Uterus (tissue), 4 donors: ENCODE results near the gene MYO16. TPM values are rescaled to one million over a fixed set of nuclear protein-coding genes. Genes with fewer than 3 reads are reported as not detected.

Experiments
- DNase-seq, 2 donors: peaks; one replicate each; pipeline ENCODE4 v3.0.0-alpha.2; 2019 to 2020
- H3K27ac ChIP-seq, 2 donors: fragments of 200-600 bp; sonication (generic); 1 replicate in 1 of 2; 2 replicates in 1 of 2; pipeline ENCODE4 v1.5.1; 2016 to 2018
- H3K27me3 ChIP-seq, 2 donors: fragments of 200-600 bp; sonication (generic); one replicate each; pipeline ENCODE4 v1.5.1; 2018 to 2019; ENCODE audit warnings: control low read depth in 1 of 2
- H3K36me3 ChIP-seq, 2 donors: fragments of 200-600 bp; sonication (generic); one replicate each; pipeline ENCODE4 v1.5.1; 2019; ENCODE audit warnings: control low read depth in 1 of 2
- H3K4me1 ChIP-seq, 2 donors: fragments of 200-600 bp; sonication (generic); one replicate each; pipeline ENCODE4 v1.5.1; 2018 to 2019; ENCODE audit warnings: control low read depth in 1 of 2
- H3K4me3 ChIP-seq, 2 donors: fragments of 200-600 bp; sonication (generic); 1 replicate in 1 of 2; 2 replicates in 1 of 2; pipeline ENCODE4 v1.5.1; 2018 to 2019; ENCODE audit warnings: mild to moderate bottlenecking in 1 of 2
- H3K9me3 ChIP-seq, 2 donors: fragments of 200-600 bp; sonication (generic); one replicate each; pipeline ENCODE4 v1.5.1; 2019; ENCODE audit warnings: control low read depth in 1 of 2
- POLR2A ChIP-seq, 2 donors: fragments of 450-650 bp; IDR thresholded peaks; one replicate each; pipeline ENCODE4 v1.6.1; 2016; ENCODE audit warnings: antibody characterized with exemption in 2 of 2, mild to moderate bottlenecking in 1 of 2, moderate library complexity in 1 of 2
- intact Hi-C: fragments of 100-400 bp; cut with DNase I; formaldehyde crosslinking; loops from one replicate; pipeline ENCODE4 v1.15.1; 2023; ENCODE audit warnings: low total_unique reads
- total RNA-seq, 4 donors: library from RNA; depleted of rRNA in 3 of 4; stranded (reverse); fragments of >200 nt in 3 of 4; gene quantifications; one replicate each; pipeline versions ENCODE4 v1.1.0 to v1.2.4, GENCODE V29; 2014 to 2023
- TF ChIP-seq, protein P1 (sequence below), 4 experiments: fragments of 200-600 bp in 2 of 4; fragments of 450-650 bp in 2 of 4; sonication (generic) in 2 of 4; IDR thresholded peaks; one replicate each; pipeline ENCODE4 v1.5.1; 2016 to 2019; ENCODE audit warnings: antibody characterized with exemption in 4 of 4, mild to moderate bottlenecking in 2 of 4, moderate library complexity in 1 of 4
- donor health status: DM: yes; HTN: yes; CAD: no.

MYO16 gene
- total RNA-seq, 4 donors from 2014 or later, result 0.35 to 0.88 TPM; not detected in 2

DNA sequence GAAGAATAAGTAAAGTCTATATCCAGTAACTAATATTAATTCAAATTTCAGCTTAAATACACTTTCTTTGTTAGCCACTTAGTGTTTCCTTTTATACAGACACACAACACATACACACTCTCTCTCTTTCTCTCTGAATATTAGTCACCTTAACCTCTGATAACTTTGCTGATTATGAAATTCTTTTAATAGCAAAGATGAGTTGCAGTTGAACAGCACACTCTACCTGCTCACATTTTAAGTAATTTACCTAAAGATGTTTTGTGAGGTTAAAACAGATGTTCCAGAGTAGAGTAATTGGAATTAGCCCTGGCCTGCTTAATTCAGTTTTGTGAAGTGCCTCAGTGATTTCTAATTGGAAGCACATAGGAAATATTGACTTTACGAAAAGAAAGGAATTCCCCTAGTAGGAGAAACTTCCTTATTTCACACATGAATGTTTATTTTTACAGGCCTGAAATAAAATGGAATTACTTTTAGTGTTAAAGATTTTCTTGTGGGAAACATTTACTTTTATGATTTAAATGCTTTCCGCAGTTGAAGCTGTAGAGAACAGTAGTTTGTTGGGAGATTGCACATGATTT lies 184.3 kb downstream of the MYO16 start:
- Histone ChIP-seq H3K27me3 (no peaks in the 10 kb centered on the region), H3K9me3 (no peaks in the 10 kb centered on the region), H3K4me1 (no peaks in the 10 kb centered on the region), H3K4me3 (no peak overlapping the region), H3K27ac (no peak overlapping the region), H3K36me3 (no peaks in the 10 kb centered on the region)
- no peak for TF ChIP-seq POLR2A (IDR thresholded peaks at IDR 0.05)
- TF ChIP-seq, protein P1, sequence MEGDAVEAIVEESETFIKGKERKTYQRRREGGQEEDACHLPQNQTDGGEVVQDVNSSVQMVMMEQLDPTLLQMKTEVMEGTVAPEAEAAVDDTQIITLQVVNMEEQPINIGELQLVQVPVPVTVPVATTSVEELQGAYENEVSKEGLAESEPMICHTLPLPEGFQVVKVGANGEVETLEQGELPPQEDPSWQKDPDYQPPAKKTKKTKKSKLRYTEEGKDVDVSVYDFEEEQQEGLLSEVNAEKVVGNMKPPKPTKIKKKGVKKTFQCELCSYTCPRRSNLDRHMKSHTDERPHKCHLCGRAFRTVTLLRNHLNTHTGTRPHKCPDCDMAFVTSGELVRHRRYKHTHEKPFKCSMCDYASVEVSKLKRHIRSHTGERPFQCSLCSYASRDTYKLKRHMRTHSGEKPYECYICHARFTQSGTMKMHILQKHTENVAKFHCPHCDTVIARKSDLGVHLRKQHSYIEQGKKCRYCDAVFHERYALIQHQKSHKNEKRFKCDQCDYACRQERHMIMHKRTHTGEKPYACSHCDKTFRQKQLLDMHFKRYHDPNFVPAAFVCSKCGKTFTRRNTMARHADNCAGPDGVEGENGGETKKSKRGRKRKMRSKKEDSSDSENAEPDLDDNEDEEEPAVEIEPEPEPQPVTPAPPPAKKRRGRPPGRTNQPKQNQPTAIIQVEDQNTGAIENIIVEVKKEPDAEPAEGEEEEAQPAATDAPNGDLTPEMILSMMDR (IDR thresholded peaks at IDR 0.05), result no peak
- intact Hi-C loops, result no loop called here
- DNase-seq, result no peak

DNA sequence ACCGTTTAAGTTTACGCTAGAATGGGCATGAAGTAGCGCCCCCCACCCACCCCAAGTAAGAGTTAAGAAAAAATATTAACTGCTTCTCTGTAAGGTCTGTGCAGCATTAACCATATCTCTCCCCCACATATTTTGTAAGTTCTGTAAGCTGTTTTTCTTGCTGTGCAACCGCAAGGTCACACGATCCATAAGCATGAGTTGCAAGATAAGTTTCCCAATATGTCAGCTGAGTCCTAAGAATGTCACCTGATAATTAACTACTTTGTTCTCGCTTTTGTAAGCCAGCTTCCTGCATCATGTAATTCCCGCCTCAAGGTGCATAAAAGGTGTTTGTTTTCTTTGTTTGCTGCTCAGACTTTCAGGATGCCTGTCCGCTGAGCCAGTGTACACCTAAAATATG lies 187.0 kb downstream of the MYO16 start:
- Histone ChIP-seq H3K27ac (no peak overlapping the region), H3K4me3 (no peak overlapping the region), H3K4me1 (no peaks in the 10 kb centered on the region), H3K36me3 (no peaks in the 10 kb centered on the region), H3K27me3 (no peaks in the 10 kb centered on the region), H3K9me3 (no peaks in the 10 kb centered on the region)
- intact Hi-C loops, result no loop called here
- TF ChIP-seq POLR2A (IDR thresholded peaks at IDR 0.05), result no peak
- TF ChIP-seq, protein P1 (IDR thresholded peaks at IDR 0.05), result no peak
- no peak for DNase-seq

DNA sequence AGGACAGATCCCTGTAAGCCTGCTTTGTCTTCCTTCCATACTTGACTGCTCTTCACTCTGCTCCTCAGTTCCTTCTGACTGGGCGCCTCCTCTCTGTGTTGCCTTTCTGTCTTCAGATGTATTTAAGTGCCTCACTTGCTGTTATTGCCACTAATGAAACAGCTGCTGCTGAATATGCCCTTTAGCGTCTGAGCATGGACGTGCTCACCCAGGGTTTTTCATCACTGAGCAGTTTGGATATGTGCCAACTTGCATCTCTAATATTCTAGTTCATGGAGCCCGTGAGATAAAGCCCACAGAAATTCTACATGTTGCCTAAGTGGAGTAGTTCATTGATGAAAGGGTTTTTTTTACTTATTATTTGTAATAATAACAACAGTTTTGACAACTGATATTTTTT lies 198.2 kb downstream of the MYO16 start:
- Histone ChIP-seq H3K9me3 (no peaks in the 10 kb centered on the region), H3K36me3 (no peaks in the 10 kb centered on the region), H3K4me1 (no peaks in the 10 kb centered on the region), H3K4me3 (no peak overlapping the region), H3K27me3 (no peaks in the 10 kb centered on the region), H3K27ac (no peak overlapping the region)
- TF ChIP-seq, protein P1 (IDR thresholded peaks at IDR 0.05), result no peak
- no peak for TF ChIP-seq POLR2A (IDR thresholded peaks at IDR 0.05)
- intact Hi-C loops, result no loop called here
- no peak for DNase-seq

DNA sequence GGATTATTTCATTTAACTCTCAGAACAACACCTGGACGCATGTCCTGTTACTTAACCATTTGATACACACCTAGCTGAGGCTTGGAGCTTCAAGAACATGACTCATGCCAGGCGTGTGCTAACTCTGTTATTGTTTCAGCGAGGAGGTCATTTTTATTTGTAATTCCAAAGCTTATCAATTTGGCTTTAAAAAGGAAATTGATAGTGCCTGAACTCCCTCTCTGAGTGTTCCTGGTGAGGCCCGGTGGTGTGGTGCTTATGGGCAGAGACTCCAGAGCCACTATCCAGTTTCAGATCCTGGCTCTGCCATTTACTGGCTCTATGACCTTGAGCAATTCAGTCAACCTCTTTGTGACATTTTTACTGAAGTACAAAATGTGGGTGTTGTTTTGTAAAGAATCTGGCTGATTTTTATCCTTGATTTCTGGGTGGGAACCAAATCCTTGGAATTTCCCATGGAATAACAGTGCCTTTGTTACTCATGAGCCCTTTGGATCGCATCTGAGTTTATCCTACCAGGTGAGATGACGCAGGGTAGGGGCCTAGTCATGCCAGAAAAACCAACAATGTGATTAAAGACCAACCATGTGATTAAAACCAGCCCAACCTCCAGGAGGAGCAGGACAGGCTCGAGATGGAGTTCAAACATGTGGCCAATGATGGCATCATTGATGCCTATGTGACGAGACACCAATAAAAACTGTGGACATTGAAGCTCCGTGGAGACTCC lies 198.8 kb downstream of the MYO16 start:
- H3K9me3 ChIP-seq, result no peaks in the 10 kb centered on the region
- DNase-seq, result no peak
- no peaks in the 10 kb centered on the region for H3K36me3 ChIP-seq
- no peak overlapping the region for H3K27ac ChIP-seq
- intact Hi-C loops, result no loop called here
- no peak for TF ChIP-seq POLR2A (IDR thresholded peaks at IDR 0.05)
- TF ChIP-seq, protein P1 (IDR thresholded peaks at IDR 0.05), result no peak
- no peak overlapping the region for H3K4me3 ChIP-seq
- H3K27me3 ChIP-seq, result no peaks in the 10 kb centered on the region
- no peaks in the 10 kb centered on the region for H3K4me1 ChIP-seq

DNA sequence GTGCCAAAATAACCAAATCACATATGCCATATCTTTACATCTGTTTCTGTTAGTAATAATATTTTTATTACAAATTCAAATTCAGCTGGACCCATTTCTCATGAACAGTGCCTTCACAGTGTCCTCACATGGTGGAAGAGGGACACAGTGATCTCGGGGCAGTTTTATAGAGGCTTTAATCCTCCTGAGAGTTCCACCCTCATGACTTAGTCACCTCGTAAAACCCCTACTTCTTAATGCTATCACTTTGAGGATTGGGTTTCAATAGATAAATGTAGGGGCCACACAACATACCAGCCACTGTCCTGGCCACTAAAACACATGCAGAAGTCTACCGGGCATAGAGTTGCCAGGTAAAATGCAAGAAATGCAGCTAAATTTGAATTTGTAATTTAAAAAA lies 201.5 kb downstream of the MYO16 start:
- Histone ChIP-seq H3K36me3 (no peaks in the 10 kb centered on the region), H3K9me3 (no peaks in the 10 kb centered on the region), H3K27me3 (no peaks in the 10 kb centered on the region), H3K4me1 (no peaks in the 10 kb centered on the region), H3K4me3 (no peak overlapping the region), H3K27ac (no peak overlapping the region)
- intact Hi-C loops, result no loop called here
- no peak for DNase-seq
- no peak for TF ChIP-seq POLR2A (IDR thresholded peaks at IDR 0.05)
- TF ChIP-seq, protein P1 (IDR thresholded peaks at IDR 0.05), result no peak
